GM12891 (cell line): ENCODE results near the gene C2CD4A.
"Not testable (repeated sequence)": the region's sequence is repeated elsewhere in the genome, so short reads cannot be mapped to it uniquely, and the experiment has no call there.

Source experiments
- DNase-seq: peaks from one replicate; pipeline ENCODE4 v3.0.0; 2011; ENCODE audit warnings: low spot score; ENCODE audit not compliant: insufficient read length
- FAIRE-seq: peaks from 2 replicates; lab custom pipeline; 2011; peaks lifted over from hg19 to GRCh38; lab: Jason Lieb, UNC
- PAX5 ChIP-seq: IDR thresholded peaks from 2 replicates; pipeline ENCODE4 v1.6.1; 2011; ENCODE audit warnings: low read length, moderate library complexity, mild to moderate bottlenecking; ENCODE audit not compliant: insufficient read depth, severe bottlenecking
- POLR2A ChIP-seq: IDR thresholded peaks from 2 replicates; pipeline ENCODE4 v1.6.1; 2011; ENCODE audit warnings: low read depth, low read length, control low read depth
- POLR2AphosphoS5 ChIP-seq: IDR thresholded peaks from 2 replicates; pipeline ENCODE4 v1.6.1; 2011; ENCODE audit warnings: low read depth, low read length, control low read depth
- POU2F2 ChIP-seq: IDR thresholded peaks from 2 replicates; pipeline ENCODE4 v1.6.1; 2011; ENCODE audit warnings: low read depth, mild to moderate bottlenecking, control low read depth, low read length, moderate library complexity
- SPI1 ChIP-seq: IDR thresholded peaks from 2 replicates; pipeline ENCODE4 v1.6.1; 2011; ENCODE audit warnings: low read depth, low read length, control low read depth
- TAF1 ChIP-seq: IDR thresholded peaks from 2 replicates; pipeline ENCODE4 v1.6.1; 2011; ENCODE audit warnings: low read depth, low read length, control low read depth

Gene C2CD4A

GRCh38 chr15:62047282-62047827 is 19.4 kb upstream of the C2CD4A start:
- DNase-seq (no peak), FAIRE-seq (peak; percentile 26)
- TF ChIP-seq POLR2AphosphoS5 = no peak
- TF ChIP-seq SPI1 = no peak
- TF ChIP-seq POU2F2 = no peak
- no peak for TF ChIP-seq TAF1
- no peak for TF ChIP-seq PAX5
- no peak for TF ChIP-seq POLR2A

- not testable (repeated sequence) for FAIRE-seq, DNase-seq
Measured at GRCh38 chr15:62048254-62048653, 18.5 kb upstream of the C2CD4A start.

GRCh38 chr15:62050115-62050514 is 16.7 kb upstream of the C2CD4A start:
- TF ChIP-seq POU2F2 (no peak), TAF1 (no peak), POLR2AphosphoS5 (no peak), PAX5 (no peak), SPI1 (no peak), POLR2A (no peak)
- DNase-seq (no peak), FAIRE-seq (no peak)

GRCh38 chr15:62051166-62051565 is 15.6 kb upstream of the C2CD4A start:
- DNase-seq (no peak), FAIRE-seq (no peak)
- TF ChIP-seq PAX5 (no peak), TAF1 (no peak), POLR2AphosphoS5 (no peak), POU2F2 (no peak), POLR2A (no peak), SPI1 (no peak)

- TF ChIP-seq PAX5 (no peak), SPI1 (peak; percentile 37; the same call in 1 of the 2 replicates), POLR2A (no peak)
- no peak for DNase-seq
- no peak for FAIRE-seq
Measured at GRCh38 chr15:62052713-62053112, 14.1 kb upstream of the C2CD4A start.

- TF ChIP-seq PAX5 = no peak
- TF ChIP-seq POU2F2 = no peak
- no peak for TF ChIP-seq POLR2A
- no peak for TF ChIP-seq SPI1
- TF ChIP-seq TAF1 = no peak
- TF ChIP-seq POLR2AphosphoS5 = no peak
- DNase-seq (no peak), FAIRE-seq (no peak)
Measured at GRCh38 chr15:62053439-62054085, 13.2 kb upstream of the C2CD4A start.

- FAIRE-seq (no peak), DNase-seq (no peak)
- no peak for TF ChIP-seq TAF1
- no peak for TF ChIP-seq POLR2A
- TF ChIP-seq POU2F2 = no peak
- TF ChIP-seq POLR2AphosphoS5 = no peak
- TF ChIP-seq PAX5 = no peak
- TF ChIP-seq SPI1 = no peak
Measured at GRCh38 chr15:62054979-62055378, 11.8 kb upstream of the C2CD4A start.

- DNase-seq = no peak
- no peak for FAIRE-seq
- TF ChIP-seq TAF1 (no peak), SPI1 (no peak), POLR2A (no peak), POU2F2 (no peak), POLR2AphosphoS5 (no peak), PAX5 (no peak)
Measured at GRCh38 chr15:62057341-62057980, 9.3 kb upstream of the C2CD4A start.

GRCh38 chr15:62058327-62059028 is 8.3 kb upstream of the C2CD4A start:
- TF ChIP-seq POLR2AphosphoS5 = no peak
- no peak for TF ChIP-seq SPI1
- TF ChIP-seq POU2F2 = no peak
- TF ChIP-seq TAF1 = no peak
- no peak for TF ChIP-seq PAX5
- no peak for TF ChIP-seq POLR2A
- DNase-seq (no peak), FAIRE-seq (no peak)
